ENCODE results near the gene ATAD3B.
A peak's percentile ranks its signal among the peaks of the same experiment; 100 is the strongest.

DNA sequence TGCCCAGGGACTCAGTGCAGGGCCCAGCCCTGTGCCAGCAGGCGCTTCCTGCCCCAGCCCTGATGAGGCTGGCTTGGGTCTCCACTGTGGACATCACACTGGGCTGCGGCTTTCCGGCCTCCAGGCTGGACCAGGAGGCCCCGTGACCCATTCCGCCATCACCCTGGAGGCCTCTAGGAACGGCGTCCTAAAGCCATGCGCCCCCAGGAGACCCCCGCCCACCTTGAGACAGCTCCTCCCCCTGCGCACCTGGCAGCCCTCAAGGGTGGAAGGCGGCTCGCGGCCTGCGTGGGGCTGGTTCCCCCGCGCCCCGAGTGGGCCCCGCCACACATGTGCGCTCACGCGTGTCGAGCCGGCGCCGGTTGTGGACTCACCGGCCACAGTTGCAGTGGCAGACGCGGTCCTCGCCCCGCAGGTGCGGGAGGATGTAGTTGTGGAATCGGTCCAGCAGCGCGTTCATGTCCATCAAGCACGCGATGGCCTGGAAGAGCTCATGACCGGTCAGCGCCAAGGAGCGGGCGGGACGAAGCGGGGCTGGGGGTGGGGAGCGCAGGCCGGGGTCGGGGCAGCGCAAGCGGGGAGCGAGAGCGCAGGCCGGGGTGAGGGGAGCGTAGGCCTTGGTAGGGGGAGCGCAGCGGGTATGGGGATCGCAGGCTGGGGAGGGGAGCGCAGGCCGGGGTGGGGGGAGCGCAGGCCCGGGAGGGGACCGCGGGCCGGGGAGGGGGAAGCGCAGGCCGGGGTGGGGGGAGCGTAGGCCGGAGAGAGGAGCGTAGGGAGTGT is 67.9 kb downstream of the ATAD3B start:
- TF ChIP-seq, protein P1, sequence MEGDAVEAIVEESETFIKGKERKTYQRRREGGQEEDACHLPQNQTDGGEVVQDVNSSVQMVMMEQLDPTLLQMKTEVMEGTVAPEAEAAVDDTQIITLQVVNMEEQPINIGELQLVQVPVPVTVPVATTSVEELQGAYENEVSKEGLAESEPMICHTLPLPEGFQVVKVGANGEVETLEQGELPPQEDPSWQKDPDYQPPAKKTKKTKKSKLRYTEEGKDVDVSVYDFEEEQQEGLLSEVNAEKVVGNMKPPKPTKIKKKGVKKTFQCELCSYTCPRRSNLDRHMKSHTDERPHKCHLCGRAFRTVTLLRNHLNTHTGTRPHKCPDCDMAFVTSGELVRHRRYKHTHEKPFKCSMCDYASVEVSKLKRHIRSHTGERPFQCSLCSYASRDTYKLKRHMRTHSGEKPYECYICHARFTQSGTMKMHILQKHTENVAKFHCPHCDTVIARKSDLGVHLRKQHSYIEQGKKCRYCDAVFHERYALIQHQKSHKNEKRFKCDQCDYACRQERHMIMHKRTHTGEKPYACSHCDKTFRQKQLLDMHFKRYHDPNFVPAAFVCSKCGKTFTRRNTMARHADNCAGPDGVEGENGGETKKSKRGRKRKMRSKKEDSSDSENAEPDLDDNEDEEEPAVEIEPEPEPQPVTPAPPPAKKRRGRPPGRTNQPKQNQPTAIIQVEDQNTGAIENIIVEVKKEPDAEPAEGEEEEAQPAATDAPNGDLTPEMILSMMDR (IDR thresholded peaks at IDR 0.05): no peak
- peak in 3 of 4 donors; percentile 14 to 38 (median 25) for TF ChIP-seq POLR2AphosphoS5 (IDR thresholded peaks at IDR 0.05)
- TF ChIP-seq POLR2A (IDR thresholded peaks at IDR 0.05): no peak
- no peak for TF ChIP-seq EP300 (IDR thresholded peaks at IDR 0.05)
